Panc1 (cell line): ENCODE measurements around the gene ENO1. TPM values are rescaled to one million over a fixed set of nuclear protein-coding genes. Genes with fewer than 3 reads are reported as not detected.
A peak's percentile ranks its signal among the peaks of the same experiment; 100 is the strongest.

Source experiments
- ATAC-seq: fragments of 200-7000 bp; cut with Tn5 transposase; 2 replicates; pipeline ENCODE4 v1.9.1; 2020; ENCODE audit warnings: mild to moderate bottlenecking, moderate library complexity
- BruUV-seq: library from RNA; stranded (reverse); fragments of 400-500 nt; replicated peaks from 2 replicates; lab custom pipeline; 2021; lab: Mats Ljungman, UMichigan
- CTCF ChIA-PET: fragments of 300-600 bp; sonication (Branson Sonifier 250); formaldehyde crosslinking; loops from one replicate; lab custom pipeline; 2022; ENCODE audit warnings: antibody characterized with exemption; lab: Charles Lee
- POLR2A ChIA-PET: fragments of 300-600 bp; sonication (Branson Sonifier 250); formaldehyde crosslinking; loops from one replicate; lab custom pipeline; 2022; ENCODE audit warnings: antibody characterized with exemption; lab: Charles Lee
- DNase-seq: peaks from one replicate; pipeline ENCODE4 v3.0.0-alpha.2; 2010; ENCODE audit warnings: low read depth, low spot score
- H3K27ac ChIP-seq: 2 replicates; pipeline ENCODE4 v1.5.1; 2011; ENCODE audit warnings: mild to moderate bottlenecking, low read length, inconsistent platforms
- H3K27me3 ChIP-seq: fragments of 200-500 bp; sonication (Bioruptor generic); 2 replicates; pipeline ENCODE4 v1.6.0; 2014; ENCODE audit warnings: low read length, inconsistent platforms; ENCODE audit not compliant: control insufficient read depth, insufficient read depth
- H3K36me3 ChIP-seq: fragments of 200-500 bp; sonication (Bioruptor generic); 2 replicates; pipeline ENCODE4 v1.5.1; 2014; ENCODE audit warnings: inconsistent platforms, mild to moderate bottlenecking, low read length, moderate library complexity; ENCODE audit not compliant: control insufficient read depth, insufficient read depth
- H3K4me1 ChIP-seq: 2 replicates; pipeline ENCODE4 v1.5.1; 2011; ENCODE audit warnings: inconsistent platforms, mild to moderate bottlenecking, low read length, moderate library complexity; ENCODE audit not compliant: control insufficient read depth, insufficient read depth
- H3K4me3 ChIP-seq, 2 experiments: 2 replicates each; pipeline ENCODE4 v1.5.1; 2011 to 2012; ENCODE audit warnings: low read depth in 2 of 2, low read length in 2 of 2, mild to moderate bottlenecking in 2 of 2, inconsistent platforms in 1 of 2, moderate library complexity in 1 of 2
- H3K9me3 ChIP-seq: fragments of 200-500 bp; sonication (Bioruptor generic); 2 replicates; pipeline ENCODE4 v1.5.1; 2014; ENCODE audit warnings: low read depth, mild to moderate bottlenecking, inconsistent platforms, low read length, moderate library complexity; ENCODE audit not compliant: control insufficient read depth, insufficient read depth
- CTCF ChIP-seq: fragments of 450-650 bp; IDR thresholded peaks from 2 replicates; pipeline ENCODE4 v1.5.1; 2017; ENCODE audit warnings: mild to moderate bottlenecking
- POLR2AphosphoS5 ChIP-seq: IDR thresholded peaks from 2 replicates; pipeline ENCODE4 v1.6.1; 2012; ENCODE audit warnings: mild to moderate bottlenecking, low read depth, low read length, moderate library complexity
- REST ChIP-seq, 2 experiments: IDR thresholded peaks; 2 replicates each; pipeline ENCODE4 v1.6.1; 2011 to 2012; ENCODE audit warnings: low read depth in 2 of 2, control low read depth in 1 of 2, low read length in 1 of 2, mild to moderate bottlenecking in 1 of 2, moderate library complexity in 1 of 2; ENCODE audit not compliant: insufficient read depth in 1 of 2
- SIN3A ChIP-seq: IDR thresholded peaks from 2 replicates; pipeline ENCODE4 v1.6.1; 2012; ENCODE audit warnings: low read depth, mild to moderate bottlenecking, low read length, moderate library complexity, borderline replicate concordance; ENCODE audit not compliant: insufficient read depth
- TCF7L2 ChIP-seq: IDR thresholded peaks from 2 replicates; pipeline ENCODE4 v1.6.1; 2011; ENCODE audit warnings: mild to moderate bottlenecking, low read depth, low read length, inconsistent platforms
- in situ Hi-C: cut with HindIII; loops from 2 replicates; pipeline ENCODE4 v1.10.0; 2016; ENCODE audit warnings: low sequenced_read_pairs, low pct_unique_long_range_greater_than_20kb
- intact Hi-C: fragments of 100-400 bp; cut with micrococcal nuclease; formaldehyde crosslinking; loops from one replicate; pipeline ENCODE4 v1.10.0; 2022; ENCODE audit not compliant: unreplicated experiment
- total RNA-seq: library from RNA; stranded (reverse); gene quantifications from one replicate; pipeline ENCODE4 v1.2.1, GENCODE V29; 2021; ENCODE audit not compliant: unreplicated experiment

ENO1 gene
- total RNA-seq, 1 experiment from 2014 or later = 2,480 TPM

GRCh38 chr1:8870616-8871538 lies 7.6 kb downstream of the ENO1 start:
- H3K27me3 ChIP-seq = no peaks in the 10 kb centered on the region
- H3K27ac ChIP-seq = peak overlapping the region; percentile 100
- ChIA-PET CTCF (no interaction called here), POLR2A (no interaction called here)
- ATAC-seq = no peak
- peaks cover 67% of the 10 kb centered on the region for H3K36me3 ChIP-seq
- no peaks in the 10 kb centered on the region for H3K9me3 ChIP-seq
- peaks cover 79% of the 10 kb centered on the region for H3K4me1 ChIP-seq
- TF ChIP-seq TCF7L2 (no peak), POLR2AphosphoS5 (no peak), SIN3A (no peak), CTCF (no peak)
- no TSS peak for BruUV-seq
- in situ Hi-C loops (no loop called here), intact Hi-C loops (no loop called here)
- DNase-seq = no peak
- H3K4me3 ChIP-seq = no peak overlapping the region

- DNase-seq (no peak), ATAC-seq (no peak)
- POLR2A ChIA-PET = interaction anchor here (0.6 kb wide), 1 partner anchor 203 kb away, joined by 5 read pairs; no protein-coding TSS in a partner anchor
- Histone ChIP-seq H3K27ac (peak overlapping the region; percentile 100), H3K4me3 (no peak overlapping the region), H3K4me1 (peaks cover 78% of the 10 kb centered on the region), H3K36me3 (peaks cover 68% of the 10 kb centered on the region), H3K27me3 (no peaks in the 10 kb centered on the region), H3K9me3 (no peaks in the 10 kb centered on the region)
- CTCF ChIA-PET = interaction anchor here (0.6 kb wide), 1 partner anchor 156 kb away, joined by 3 read pairs; the partner anchor contains the start of gene SLC2A7
- no TSS peak for BruUV-seq
- intact Hi-C loops = no loop called here
- in situ Hi-C loops = no loop called here
- TF ChIP-seq POLR2AphosphoS5 (0 out of 2 replicates have a peak, but pooled peaks have one; percentile 7), REST (IDR thresholded peaks at IDR 0.05; ENCODE audit: insufficient read depth in 1 of 2, low read depth in 2 of 2, low read length in 1 of 2) (no peak), SIN3A (no peak), TCF7L2 (no peak), CTCF (no peak)
Measured at GRCh38 chr1:8870103-8870502, 8.4 kb downstream of the ENO1 start.
